ENCODE measurements around the gene OSBPL7. TPM values are rescaled to one million over a fixed set of nuclear protein-coding genes. Genes with fewer than 3 reads are reported as not detected.
A peak's percentile ranks its signal among the peaks of the same experiment; 100 is the strongest.

The OSBPL7 gene
- total and polyA plus RNA-seq, 4 donors, result 0.51 to 2.4 (median 1.4) TPM

DNA sequence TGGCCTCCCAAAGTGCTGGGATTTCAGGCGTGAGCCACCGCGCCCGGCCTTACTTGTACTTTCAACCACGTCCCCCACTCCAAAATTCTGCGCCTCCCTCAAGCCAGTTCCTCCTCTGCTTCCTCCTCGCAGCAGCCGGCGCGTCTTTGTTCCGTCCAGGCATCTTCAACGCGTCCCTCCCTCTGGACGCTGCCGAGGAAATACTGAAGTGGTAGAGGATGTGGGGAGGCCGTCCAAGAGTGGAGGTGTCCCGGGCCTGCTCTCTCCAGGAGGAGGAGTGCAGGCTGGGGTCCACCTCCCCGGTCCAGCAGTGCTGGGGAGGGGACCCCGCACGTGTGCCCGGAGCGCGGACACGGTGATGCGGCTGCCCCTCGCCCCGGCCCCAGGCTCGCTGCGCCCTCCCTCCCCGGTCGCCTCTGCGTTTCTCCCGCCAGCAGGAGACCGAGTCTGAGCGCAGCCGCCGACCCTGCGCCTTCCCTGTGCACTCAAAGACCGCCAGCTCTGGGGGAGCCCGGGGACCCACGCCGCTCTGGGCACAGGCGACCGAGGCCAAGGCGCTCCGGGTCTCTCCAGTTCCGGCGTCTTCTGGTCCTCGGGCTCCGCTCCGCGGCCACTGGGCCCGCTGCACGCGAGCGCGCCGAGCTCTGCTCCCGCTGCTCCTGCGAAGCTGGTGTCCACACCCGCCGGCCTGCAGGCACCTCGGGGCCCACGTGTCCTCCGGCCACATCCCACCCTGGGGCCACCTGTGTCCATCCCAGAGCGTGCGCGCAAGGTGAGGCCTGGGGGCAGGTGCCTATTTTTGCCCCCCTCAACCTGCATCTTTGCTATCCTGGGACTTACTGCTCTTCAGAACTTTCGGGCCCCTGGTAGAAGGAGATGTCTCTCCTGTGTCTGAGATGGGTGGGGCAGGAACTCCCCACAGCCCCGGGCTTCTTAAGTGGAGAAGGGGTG lies 31.7 kb downstream of the OSBPL7 start:
- H3K9me3 ChIP-seq (ENCODE audit: control insufficient read depth in 4 of 4, low read length in 3 of 4), result no peaks in the 10 kb centered on the region
- TF ChIP-seq TAF1 (conservative IDR thresholded peaks at IDR 0.05) (no peak), RAD21 (IDR thresholded peaks at IDR 0.05) (peak; percentile 57 to 60), GABPA (IDR thresholded peaks at IDR 0.05 in 1 of 2, conservative IDR thresholded peaks at IDR 0.05 in 1 of 2) (no peak), YY1 (IDR thresholded peaks at IDR 0.05) (no peak), REST (IDR thresholded peaks at IDR 0.05) (no peak), HNF4A (conservative IDR thresholded peaks at IDR 0.05) (no peak), HNF4G (IDR thresholded peaks at IDR 0.05) (no peak), FOXA2 (IDR thresholded peaks at IDR 0.05) (no peak), JUND (IDR thresholded peaks at IDR 0.05) (no peak), ATF3 (IDR thresholded peaks at IDR 0.05) (no peak), SP1 (IDR thresholded peaks at IDR 0.05) (no peak), EGR1 (IDR thresholded peaks at IDR 0.05; ENCODE audit: low read depth in 2 of 2) (no peak), RXRA (IDR thresholded peaks at IDR 0.05) (no peak), NR2F2 (IDR thresholded peaks at IDR 0.05) (no peak), FOXA1 (IDR thresholded peaks at IDR 0.05) (no peak)
- TF ChIP-seq, protein P1, sequence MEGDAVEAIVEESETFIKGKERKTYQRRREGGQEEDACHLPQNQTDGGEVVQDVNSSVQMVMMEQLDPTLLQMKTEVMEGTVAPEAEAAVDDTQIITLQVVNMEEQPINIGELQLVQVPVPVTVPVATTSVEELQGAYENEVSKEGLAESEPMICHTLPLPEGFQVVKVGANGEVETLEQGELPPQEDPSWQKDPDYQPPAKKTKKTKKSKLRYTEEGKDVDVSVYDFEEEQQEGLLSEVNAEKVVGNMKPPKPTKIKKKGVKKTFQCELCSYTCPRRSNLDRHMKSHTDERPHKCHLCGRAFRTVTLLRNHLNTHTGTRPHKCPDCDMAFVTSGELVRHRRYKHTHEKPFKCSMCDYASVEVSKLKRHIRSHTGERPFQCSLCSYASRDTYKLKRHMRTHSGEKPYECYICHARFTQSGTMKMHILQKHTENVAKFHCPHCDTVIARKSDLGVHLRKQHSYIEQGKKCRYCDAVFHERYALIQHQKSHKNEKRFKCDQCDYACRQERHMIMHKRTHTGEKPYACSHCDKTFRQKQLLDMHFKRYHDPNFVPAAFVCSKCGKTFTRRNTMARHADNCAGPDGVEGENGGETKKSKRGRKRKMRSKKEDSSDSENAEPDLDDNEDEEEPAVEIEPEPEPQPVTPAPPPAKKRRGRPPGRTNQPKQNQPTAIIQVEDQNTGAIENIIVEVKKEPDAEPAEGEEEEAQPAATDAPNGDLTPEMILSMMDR (IDR thresholded peaks at IDR 0.05; ENCODE audit: low read depth, low read length, missing input control), result peak; percentile 40
- TF ChIP-seq, protein P2, sequence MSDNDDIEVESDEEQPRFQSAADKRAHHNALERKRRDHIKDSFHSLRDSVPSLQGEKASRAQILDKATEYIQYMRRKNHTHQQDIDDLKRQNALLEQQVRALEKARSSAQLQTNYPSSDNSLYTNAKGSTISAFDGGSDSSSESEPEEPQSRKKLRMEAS (IDR thresholded peaks at IDR 0.05), result no peak
- TF ChIP-seq, protein P3, sequence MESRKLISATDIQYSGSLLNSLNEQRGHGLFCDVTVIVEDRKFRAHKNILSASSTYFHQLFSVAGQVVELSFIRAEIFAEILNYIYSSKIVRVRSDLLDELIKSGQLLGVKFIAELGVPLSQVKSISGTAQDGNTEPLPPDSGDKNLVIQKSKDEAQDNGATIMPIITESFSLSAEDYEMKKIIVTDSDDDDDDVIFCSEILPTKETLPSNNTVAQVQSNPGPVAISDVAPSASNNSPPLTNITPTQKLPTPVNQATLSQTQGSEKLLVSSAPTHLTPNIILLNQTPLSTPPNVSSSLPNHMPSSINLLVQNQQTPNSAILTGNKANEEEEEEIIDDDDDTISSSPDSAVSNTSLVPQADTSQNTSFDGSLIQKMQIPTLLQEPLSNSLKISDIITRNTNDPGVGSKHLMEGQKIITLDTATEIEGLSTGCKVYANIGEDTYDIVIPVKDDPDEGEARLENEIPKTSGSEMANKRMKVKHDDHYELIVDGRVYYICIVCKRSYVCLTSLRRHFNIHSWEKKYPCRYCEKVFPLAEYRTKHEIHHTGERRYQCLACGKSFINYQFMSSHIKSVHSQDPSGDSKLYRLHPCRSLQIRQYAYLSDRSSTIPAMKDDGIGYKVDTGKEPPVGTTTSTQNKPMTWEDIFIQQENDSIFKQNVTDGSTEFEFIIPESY (IDR thresholded peaks at IDR 0.05), result no peak
- H3K27me3 ChIP-seq (ENCODE audit: control insufficient read depth in 4 of 4, insufficient read depth in 4 of 4, low read length in 3 of 4), result peaks cover 3 to 20% (median 10%) of the 10 kb centered on the region in 4 donors
- no peaks in the 10 kb centered on the region for H3K36me3 ChIP-seq (ENCODE audit: control insufficient read depth in 4 of 4, insufficient read depth in 3 of 4, low read depth in 1 of 4, low read length in 3 of 4)
- peak overlapping the region in 1 of 3 donors; percentile 42 for H3K4me3 ChIP-seq (ENCODE audit: low read depth in 1 of 3, low read length in 3 of 3)
- 3% methylated on average over 70 of the region's 70 CpGs for WGBS
- DNase-seq (ENCODE audit: low spot score), result no peak
- no peak overlapping the region for H3K27ac ChIP-seq (ENCODE audit: low read depth in 1 of 2, low read length in 2 of 2)
- no peak overlapping the region for H3K9ac ChIP-seq (ENCODE audit: low read depth in 1 of 2, low read length in 2 of 2)
- peaks cover 0 to 9% (median 4%) of the 10 kb centered on the region in 4 donors for H3K4me1 ChIP-seq (ENCODE audit: control insufficient read depth in 4 of 4, insufficient read depth in 4 of 4, low read length in 3 of 4)

All from liver (tissue), 9 donors.